Activated naive CD4-positive, alpha-beta T cell treated with anti-CD3 and anti-CD28 coated beads, Interleukin-2, amount 50 U/mL, for 24 hours (primary cell): ENCODE measurements around the gene CPLX3.
A peak's percentile ranks its signal among the peaks of the same experiment; 100 is the strongest.

Source experiments
- H3K27ac Mint-ChIP-seq: one replicate; pipeline ENCODE4 v1.8.0; 2021; ENCODE audit warnings: mild to moderate bottlenecking, mixed read lengths
- H3K27me3 Mint-ChIP-seq: one replicate; pipeline ENCODE4 v1.8.0; 2021; ENCODE audit warnings: mixed read lengths
- H3K36me3 Mint-ChIP-seq: one replicate; pipeline ENCODE4 v1.8.0; 2021; ENCODE audit warnings: mixed read lengths
- H3K4me1 Mint-ChIP-seq: one replicate; pipeline ENCODE4 v1.8.0; 2021; ENCODE audit warnings: mixed read lengths
- H3K4me3 Mint-ChIP-seq: one replicate; pipeline ENCODE4 v1.8.0; 2021; ENCODE audit warnings: mild to moderate bottlenecking, mixed read lengths
- H3K9me3 Mint-ChIP-seq: one replicate; pipeline ENCODE4 v1.8.0; 2021; ENCODE audit warnings: mixed read lengths

CPLX3 gene

DNA sequence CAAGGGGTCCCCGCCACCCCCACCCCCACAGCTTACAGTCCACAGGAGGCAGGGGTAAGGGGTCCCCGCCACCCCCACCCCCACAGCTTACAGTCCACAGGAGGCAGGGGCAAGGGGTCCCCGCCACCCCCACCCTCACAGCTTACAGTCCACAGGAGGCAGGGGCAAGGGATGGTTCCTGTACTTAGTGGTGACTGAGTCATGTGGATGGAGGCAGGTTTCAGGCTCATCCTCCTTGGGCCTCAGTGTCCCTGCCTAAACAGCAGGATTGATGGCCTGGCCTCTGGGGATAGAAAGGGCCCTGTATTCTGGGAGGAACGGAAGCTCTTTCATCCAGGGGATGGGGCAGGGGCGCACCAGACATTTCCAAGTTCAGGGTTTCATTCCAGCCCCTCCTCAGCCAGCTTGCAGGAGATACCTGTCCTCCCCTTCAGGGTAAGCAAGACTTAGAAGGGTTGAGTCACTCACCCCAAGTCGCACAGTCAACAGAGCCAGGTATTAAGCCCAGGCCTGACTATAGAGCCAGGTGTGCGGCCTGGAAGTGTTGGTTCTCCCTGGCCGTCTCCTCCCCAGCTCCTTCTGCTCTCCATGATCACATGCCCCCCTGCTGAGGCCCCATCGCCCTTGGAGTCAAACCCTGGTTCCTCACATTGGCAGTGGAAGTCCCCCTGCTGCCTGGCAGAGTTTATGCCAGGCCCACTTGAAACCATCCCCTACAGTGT is 32.0 kb upstream of the CPLX3 start:
- H3K27ac Mint-ChIP-seq: peak overlapping the region; percentile 88
- H3K4me3 Mint-ChIP-seq: peak overlapping the region; percentile 26
- no peaks in the 10 kb centered on the region for H3K27me3 Mint-ChIP-seq
- peaks cover 13% of the 10 kb centered on the region for H3K36me3 Mint-ChIP-seq
- H3K9me3 Mint-ChIP-seq: no peaks in the 10 kb centered on the region
- H3K4me1 Mint-ChIP-seq: peaks cover 83% of the 10 kb centered on the region

DNA sequence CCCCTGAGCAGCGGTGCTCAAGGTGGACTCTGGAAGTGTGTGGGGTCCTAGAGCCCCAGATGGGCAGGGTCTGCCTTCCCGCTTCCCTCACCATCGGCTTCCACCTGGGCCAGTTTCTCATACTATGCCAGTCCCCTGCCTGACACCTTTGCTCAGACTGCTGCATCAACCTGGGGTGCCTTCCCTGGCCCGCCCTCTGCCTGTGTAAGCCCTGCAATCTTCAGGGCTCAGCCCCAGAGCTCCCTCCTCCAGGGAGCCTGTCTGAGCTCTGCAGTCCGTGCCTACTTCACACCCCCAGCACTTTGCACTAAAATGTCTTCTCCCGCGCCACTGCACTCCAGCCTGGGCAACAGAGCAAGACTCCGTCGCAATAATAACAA is 31.5 kb upstream of the CPLX3 start:
- peaks cover 83% of the 10 kb centered on the region for H3K4me1 Mint-ChIP-seq
- peak overlapping the region; percentile 88 for H3K27ac Mint-ChIP-seq
- no peaks in the 10 kb centered on the region for H3K9me3 Mint-ChIP-seq
- peak overlapping the region; percentile 26 for H3K4me3 Mint-ChIP-seq
- no peaks in the 10 kb centered on the region for H3K27me3 Mint-ChIP-seq
- peaks cover 11% of the 10 kb centered on the region for H3K36me3 Mint-ChIP-seq

DNA sequence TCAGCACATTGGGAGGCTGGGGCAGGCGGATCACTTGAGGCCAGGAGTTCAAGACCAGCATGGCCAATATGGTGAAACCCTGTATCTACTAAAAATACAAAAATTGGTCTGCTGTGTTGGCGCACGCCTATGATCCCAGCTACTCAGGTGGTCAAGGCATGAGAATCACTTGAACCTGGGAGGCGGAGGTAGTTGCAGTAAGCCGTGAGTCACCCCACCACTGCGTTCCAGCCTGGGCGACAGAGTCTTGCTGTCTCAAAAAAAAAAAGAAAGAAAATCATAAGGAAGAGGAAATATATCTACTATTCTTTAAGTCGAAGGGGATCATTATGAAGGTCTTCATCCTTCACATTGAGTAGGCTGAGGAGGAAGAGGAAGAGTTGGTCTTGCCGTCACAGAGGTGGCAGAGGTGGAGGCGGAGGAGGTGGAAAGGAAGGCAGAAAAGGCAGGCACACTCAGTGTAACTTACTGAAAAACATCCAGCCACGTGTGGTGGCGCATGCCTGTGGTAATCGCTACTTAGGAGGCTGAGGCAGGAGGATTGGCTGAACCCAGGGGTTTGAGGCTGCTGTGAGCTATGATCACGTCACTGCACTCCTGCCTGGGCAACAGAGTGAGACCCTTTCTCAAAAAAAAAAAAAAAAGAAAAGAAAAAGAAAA is 30.3 kb upstream of the CPLX3 start:
- H3K36me3 Mint-ChIP-seq: peaks cover 9% of the 10 kb centered on the region
- no peaks in the 10 kb centered on the region for H3K9me3 Mint-ChIP-seq
- H3K4me3 Mint-ChIP-seq: peak overlapping the region; percentile 71
- peak overlapping the region; percentile 98 for H3K27ac Mint-ChIP-seq
- H3K27me3 Mint-ChIP-seq: no peaks in the 10 kb centered on the region
- H3K4me1 Mint-ChIP-seq: peaks cover 75% of the 10 kb centered on the region

DNA sequence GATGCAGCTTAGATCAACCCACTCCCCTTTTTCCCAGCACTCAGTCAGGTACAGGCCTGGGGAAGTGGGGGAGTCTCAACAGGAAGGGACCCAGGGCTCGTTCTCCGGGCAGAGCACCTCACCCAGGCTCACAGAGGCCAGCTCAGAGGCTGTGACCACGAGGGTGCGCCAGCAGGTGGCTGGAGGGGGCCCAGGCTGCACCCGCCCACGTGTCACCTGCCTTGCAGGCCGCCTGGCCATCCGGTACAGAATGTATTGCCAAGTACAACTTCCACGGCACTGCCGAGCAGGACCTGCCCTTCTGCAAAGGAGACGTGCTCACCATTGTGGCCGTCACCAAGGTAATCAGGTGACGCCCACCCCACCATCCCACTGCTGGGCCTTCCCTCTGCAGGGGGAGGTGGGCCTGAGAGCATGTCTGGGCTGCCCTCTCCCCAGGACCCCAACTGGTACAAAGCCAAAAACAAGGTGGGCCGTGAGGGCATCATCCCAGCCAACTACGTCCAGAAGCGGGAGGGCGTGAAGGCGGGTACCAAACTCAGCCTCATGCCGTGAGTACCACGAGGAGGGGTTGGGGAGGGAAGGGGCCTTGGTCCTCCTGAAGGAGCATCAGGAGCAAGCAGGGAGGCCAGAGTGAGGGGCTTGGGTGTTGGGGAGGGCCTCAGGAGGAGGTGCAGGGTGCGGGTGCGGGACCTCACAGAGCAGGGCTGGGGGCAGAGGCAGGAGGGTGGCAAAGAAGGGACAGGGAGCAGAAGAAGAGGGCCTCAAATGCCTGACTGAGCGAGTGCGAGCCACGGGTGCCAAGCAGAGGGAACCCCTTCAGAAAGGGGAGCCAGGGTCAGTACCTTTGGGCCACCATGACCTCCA is 27.8 kb upstream of the CPLX3 start:
- peaks cover 3% of the 10 kb centered on the region for H3K36me3 Mint-ChIP-seq
- H3K9me3 Mint-ChIP-seq: no peaks in the 10 kb centered on the region
- peak overlapping the region; percentile 46 for H3K27ac Mint-ChIP-seq
- no peaks in the 10 kb centered on the region for H3K27me3 Mint-ChIP-seq
- peaks cover 51% of the 10 kb centered on the region for H3K4me1 Mint-ChIP-seq
- H3K4me3 Mint-ChIP-seq: peak overlapping the region; percentile 4

DNA sequence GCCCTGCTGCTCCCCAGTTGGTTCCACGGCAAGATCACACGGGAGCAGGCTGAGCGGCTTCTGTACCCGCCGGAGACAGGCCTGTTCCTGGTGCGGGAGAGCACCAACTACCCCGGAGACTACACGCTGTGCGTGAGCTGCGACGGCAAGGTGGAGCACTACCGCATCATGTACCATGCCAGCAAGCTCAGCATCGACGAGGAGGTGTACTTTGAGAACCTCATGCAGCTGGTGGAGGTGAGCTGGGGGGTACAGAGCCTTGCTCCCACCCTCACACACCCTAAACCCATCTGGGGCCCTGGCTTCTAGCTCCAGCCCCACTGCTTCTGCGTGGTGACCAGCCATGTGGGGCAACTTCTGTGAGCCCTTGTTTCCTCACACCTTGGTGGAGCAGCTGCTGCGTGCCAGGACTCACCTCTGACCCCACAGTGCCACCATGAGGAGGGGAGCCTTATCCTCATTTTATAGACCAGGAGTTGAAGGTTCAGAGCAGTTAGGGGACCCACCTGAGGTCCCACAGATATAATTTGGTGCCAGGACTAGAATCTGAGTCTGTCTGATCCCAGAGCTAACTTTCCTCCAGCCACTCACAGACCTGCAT is 27.1 kb upstream of the CPLX3 start:
- peaks cover 5% of the 10 kb centered on the region for H3K36me3 Mint-ChIP-seq
- no peak overlapping the region for H3K4me3 Mint-ChIP-seq
- H3K27ac Mint-ChIP-seq: peak overlapping the region; percentile 46
- H3K9me3 Mint-ChIP-seq: no peaks in the 10 kb centered on the region
- H3K4me1 Mint-ChIP-seq: peaks cover 48% of the 10 kb centered on the region
- H3K27me3 Mint-ChIP-seq: no peaks in the 10 kb centered on the region

DNA sequence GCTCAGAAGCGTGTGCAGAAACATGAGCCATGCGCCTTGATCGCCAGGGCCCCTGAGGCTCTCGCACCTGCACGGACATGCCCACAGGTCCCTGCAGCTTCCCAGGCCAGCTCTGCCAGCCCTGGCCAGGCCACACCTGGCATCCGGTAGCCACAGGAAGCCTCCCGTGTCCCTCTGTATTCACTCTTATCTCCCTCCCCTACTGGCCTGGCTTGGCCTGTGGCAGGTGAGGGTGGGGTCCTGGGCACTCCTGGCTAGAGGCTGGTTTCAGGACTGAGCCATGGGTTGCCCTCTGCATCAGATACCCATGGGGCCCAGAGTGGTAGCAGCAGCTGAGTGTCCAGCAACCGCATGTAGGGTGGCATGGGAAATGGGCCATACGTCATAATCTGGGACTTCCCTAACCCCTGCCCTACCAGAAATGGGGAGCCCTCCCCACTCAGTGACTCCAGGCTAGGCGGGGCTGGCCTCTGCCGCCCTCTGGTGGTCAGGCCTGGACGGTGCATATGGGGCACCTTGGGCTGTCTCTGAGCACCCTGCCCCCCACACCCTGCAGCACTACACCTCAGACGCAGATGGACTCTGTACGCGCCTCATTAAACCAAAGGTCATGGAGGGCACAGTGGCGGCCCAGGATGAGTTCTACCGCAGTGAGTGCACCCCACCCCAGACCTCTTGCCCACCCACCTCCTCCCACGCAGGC is 26.4 kb upstream of the CPLX3 start:
- Mint-ChIP-seq H3K4me3 (no peak overlapping the region), H3K27ac (peak overlapping the region; percentile 84), H3K36me3 (peaks cover 5% of the 10 kb centered on the region), H3K27me3 (no peaks in the 10 kb centered on the region), H3K9me3 (no peaks in the 10 kb centered on the region), H3K4me1 (peaks cover 42% of the 10 kb centered on the region)

DNA sequence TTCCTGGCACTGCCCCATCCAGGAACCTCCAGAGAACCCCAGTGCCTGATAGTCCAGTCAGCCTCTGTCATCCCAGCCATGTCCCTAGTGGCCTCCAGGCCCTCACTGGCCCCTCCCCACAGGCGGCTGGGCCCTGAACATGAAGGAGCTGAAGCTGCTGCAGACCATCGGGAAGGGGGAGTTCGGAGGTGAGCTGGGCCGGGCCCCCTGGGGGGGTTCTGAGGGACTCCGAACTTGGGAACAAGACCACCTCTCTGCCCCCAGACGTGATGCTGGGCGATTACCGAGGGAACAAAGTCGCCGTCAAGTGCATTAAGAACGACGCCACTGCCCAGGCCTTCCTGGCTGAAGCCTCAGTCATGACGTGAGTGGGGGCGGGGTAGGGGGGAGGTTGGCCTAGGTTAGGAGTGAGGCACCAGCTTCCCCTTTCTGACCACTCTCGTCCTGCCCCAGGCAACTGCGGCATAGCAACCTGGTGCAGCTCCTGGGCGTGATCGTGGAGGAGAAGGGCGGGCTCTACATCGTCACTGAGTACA is 25.8 kb upstream of the CPLX3 start:
- Mint-ChIP-seq H3K4me1 (peaks cover 36% of the 10 kb centered on the region), H3K9me3 (no peaks in the 10 kb centered on the region), H3K4me3 (no peak overlapping the region), H3K27me3 (no peaks in the 10 kb centered on the region), H3K36me3 (peaks cover 5% of the 10 kb centered on the region), H3K27ac (no peak overlapping the region)

DNA sequence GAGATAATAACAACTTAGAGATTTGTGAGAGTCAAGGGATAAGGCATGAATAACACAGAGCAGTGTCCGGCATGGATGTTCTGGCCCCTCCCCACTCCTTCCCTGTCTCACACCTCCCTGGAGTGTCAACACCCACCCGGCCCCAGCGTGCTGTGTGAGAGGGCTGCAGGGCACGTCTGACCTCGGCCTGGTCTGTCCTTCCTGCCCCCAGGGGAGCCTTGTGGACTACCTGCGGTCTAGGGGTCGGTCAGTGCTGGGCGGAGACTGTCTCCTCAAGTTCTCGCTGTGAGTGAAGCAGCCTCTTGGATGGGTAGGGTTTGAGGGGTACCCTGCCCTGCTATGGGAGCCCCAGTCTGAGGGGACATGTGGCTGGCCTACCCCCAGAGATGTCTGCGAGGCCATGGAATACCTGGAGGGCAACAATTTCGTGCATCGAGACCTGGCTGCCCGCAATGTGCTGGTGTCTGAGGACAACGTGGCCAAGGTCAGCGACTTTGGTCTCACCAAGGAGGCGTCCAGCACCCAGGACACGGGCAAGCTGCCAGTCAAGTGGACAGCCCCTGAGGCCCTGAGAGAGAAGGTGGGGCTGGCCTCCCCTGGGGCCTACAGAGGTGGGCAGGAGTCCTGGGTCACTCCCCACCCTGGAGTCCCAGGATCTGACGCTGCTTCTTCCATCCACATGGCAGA is 25.0 kb upstream of the CPLX3 start:
- Mint-ChIP-seq H3K27me3 (no peaks in the 10 kb centered on the region), H3K9me3 (no peaks in the 10 kb centered on the region), H3K36me3 (peaks cover 2% of the 10 kb centered on the region), H3K4me3 (no peak overlapping the region), H3K4me1 (peaks cover 31% of the 10 kb centered on the region), H3K27ac (peak overlapping the region; percentile 4)

DNA sequence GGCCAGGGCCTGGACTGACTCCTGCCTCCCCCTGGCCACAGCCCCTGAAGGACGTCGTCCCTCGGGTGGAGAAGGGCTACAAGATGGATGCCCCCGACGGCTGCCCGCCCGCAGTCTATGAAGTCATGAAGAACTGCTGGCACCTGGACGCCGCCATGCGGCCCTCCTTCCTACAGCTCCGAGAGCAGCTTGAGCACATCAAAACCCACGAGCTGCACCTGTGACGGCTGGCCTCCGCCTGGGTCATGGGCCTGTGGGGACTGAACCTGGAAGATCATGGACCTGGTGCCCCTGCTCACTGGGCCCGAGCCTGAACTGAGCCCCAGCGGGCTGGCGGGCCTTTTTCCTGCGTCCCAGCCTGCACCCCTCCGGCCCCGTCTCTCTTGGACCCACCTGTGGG is 24.1 kb upstream of the CPLX3 start:
- Mint-ChIP-seq H3K27me3 (no peaks in the 10 kb centered on the region), H3K4me1 (peaks cover 36% of the 10 kb centered on the region), H3K36me3 (peaks cover 2% of the 10 kb centered on the region), H3K9me3 (no peaks in the 10 kb centered on the region), H3K27ac (no peak overlapping the region), H3K4me3 (no peak overlapping the region)

DNA sequence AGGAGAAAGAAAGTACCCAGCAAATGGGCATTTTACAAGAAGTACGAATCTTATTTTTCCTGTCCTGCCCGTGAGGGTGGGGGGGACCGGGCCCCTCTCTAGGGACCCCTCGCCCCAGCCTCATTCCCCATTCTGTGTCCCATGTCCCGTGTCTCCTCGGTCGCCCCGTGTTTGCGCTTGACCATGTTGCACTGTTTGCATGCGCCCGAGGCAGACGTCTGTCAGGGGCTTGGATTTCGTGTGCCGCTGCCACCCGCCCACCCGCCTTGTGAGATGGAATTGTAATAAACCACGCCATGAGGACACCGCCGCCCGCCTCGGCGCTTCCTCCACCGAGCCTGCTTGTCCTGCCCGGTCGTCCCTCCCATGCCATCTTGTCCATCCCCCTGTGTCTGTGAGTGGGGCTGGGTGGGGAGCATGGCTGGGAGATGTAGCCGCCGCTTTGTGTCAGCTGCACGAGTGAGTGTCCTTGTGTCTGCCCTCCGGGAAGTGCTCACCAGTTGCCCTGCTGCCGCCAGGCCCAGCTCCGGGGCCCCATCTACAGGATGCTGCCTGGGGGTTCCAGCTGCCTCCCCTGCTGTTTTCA is 23.5 kb upstream of the CPLX3 start:
- Mint-ChIP-seq H3K27me3 (no peaks in the 10 kb centered on the region), H3K4me1 (peaks cover 33% of the 10 kb centered on the region), H3K36me3 (peaks cover 2% of the 10 kb centered on the region), H3K9me3 (no peaks in the 10 kb centered on the region), H3K27ac (peak overlapping the region; percentile 41), H3K4me3 (no peak overlapping the region)

DNA sequence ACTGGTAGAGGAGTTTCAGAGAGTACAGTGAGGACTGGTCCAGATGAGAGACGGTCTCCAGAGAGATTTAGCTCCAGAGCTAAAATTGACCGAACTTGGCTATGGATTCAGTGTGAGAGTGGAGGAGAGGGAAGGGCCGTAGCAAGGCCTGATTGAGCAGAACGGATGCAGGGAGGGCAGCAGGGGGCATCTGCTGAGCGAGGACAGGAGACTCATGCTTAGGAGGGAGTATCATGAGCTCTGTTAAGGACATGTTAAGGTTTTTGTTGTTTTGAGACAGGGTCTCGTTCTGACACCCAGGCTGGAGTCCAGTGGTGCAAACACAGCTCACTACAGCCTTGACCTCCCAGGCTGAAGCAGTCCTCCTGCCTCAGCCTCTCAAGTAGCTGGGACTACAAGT is 21.5 kb upstream of the CPLX3 start:
- Mint-ChIP-seq H3K4me3 (no peak overlapping the region), H3K27me3 (no peaks in the 10 kb centered on the region), H3K4me1 (peaks cover 32% of the 10 kb centered on the region), H3K36me3 (peaks cover 2% of the 10 kb centered on the region), H3K27ac (peak overlapping the region; percentile 76), H3K9me3 (no peaks in the 10 kb centered on the region)

DNA sequence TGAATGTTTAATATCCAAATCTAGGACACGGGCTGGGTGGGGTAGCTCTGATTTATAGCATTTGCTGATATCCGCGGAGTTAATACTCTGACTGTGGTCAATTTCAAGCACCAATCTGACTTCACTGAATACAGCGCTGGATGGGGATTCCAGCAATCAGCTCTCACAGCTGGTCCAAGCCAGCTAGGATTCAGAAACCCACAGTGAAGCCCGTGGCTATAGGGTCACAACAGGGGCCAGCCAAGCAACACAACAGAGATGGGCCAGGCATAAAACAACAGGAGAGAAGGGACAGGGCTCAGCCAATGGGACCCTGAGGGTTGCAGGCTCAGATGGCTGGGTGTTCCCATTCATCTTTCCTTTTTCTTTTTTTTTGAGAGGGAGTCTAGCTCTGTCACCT is 19.1 kb upstream of the CPLX3 start:
- Mint-ChIP-seq H3K36me3 (peaks cover 2% of the 10 kb centered on the region), H3K9me3 (no peaks in the 10 kb centered on the region), H3K4me3 (no peak overlapping the region), H3K27me3 (no peaks in the 10 kb centered on the region), H3K4me1 (peaks cover 28% of the 10 kb centered on the region), H3K27ac (peak overlapping the region; percentile 60)

DNA sequence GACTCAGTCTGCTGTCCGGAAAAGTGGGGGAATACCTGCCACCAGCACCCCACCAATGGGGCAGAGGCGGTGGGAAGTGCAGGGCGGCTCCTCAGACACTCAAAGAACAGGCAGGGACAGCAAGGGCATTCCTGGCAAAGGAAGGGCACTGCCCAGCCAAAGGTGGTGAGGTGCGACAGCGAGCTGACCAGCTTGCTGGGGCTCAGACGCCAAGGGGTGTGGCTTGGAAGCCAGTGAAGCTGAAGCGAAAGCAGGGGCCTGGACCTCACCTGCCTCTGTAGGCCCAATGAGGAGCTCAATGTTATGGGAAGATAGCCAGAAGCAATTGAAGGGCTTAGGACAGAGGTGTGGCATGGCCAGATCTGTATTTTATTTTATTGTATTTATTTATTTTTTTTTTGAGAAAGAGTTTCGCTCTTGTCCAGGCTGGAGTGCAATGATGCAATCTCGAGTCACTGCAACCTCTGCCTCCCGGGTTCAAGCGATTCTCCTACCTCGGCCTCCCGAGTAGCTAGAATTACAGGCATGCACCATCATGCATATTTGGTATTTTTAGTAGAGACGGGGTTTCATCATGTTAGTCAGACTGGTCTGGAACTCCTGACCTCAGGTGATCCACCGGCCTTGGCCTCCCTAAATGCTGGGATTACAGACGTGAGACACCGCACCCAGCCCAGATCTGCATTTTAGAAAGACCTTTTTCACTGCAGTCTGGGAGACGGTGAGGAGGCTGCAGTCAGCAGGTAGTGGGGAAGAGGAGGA is 18.2 kb upstream of the CPLX3 start:
- Mint-ChIP-seq H3K9me3 (no peaks in the 10 kb centered on the region), H3K27me3 (no peaks in the 10 kb centered on the region), H3K4me3 (no peak overlapping the region), H3K4me1 (peaks cover 28% of the 10 kb centered on the region), H3K36me3 (peaks cover 2% of the 10 kb centered on the region), H3K27ac (peak overlapping the region; percentile 85)

DNA sequence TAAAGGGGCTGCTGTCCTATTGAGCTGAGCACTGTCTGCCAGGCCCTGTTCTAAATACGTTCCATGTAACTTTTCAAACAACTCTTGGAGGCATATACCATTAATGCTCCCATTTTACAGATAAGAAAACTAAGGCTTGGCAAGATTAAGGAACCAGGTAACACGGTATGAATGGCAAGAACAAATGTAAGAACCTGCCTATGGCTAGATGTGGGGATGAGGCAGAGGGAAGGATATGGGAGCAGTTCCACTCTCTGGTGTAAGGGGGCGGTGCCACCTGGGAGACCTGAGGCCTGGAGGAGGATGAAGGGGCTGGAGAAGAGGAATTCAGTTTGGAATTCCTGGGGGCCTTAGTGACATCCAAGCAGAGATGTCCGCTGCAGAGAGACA is 17.6 kb upstream of the CPLX3 start:
- peaks cover 28% of the 10 kb centered on the region for H3K4me1 Mint-ChIP-seq
- no peaks in the 10 kb centered on the region for H3K27me3 Mint-ChIP-seq
- H3K36me3 Mint-ChIP-seq: peaks cover 2% of the 10 kb centered on the region
- H3K9me3 Mint-ChIP-seq: no peaks in the 10 kb centered on the region
- H3K27ac Mint-ChIP-seq: peak overlapping the region; percentile 77
- H3K4me3 Mint-ChIP-seq: no peak overlapping the region
